T-cell (primary cell): Measurements from ENCODE around the gene RBPJ. TPM values are rescaled to one million over a fixed set of nuclear protein-coding genes. Genes with fewer than 3 reads are reported as not detected.

Experiments used
- ATAC-seq, 4 experiments: fragments of 200-7000 bp in 3 of 4; fragments of 150-1000 bp in 1 of 4; cut with Tn5 transposase; replicated peaks in 1 of 4; 1 replicate in 3 of 4; 2 replicates in 1 of 4; pipeline ENCODE4 v1.10.0; 2021; ENCODE audit warnings: moderate library complexity in 3 of 4, mild to moderate bottlenecking in 2 of 4, moderate number of reproducible peaks in 1 of 4
- CTCF ChIA-PET, 2 donors: fragments of 300-600 bp; sonication (Branson Sonifier 250); formaldehyde crosslinking; loops; one replicate each; lab custom pipeline; 2022; ENCODE audit warnings: antibody characterized with exemption in 2 of 2; lab: Charles Lee
- POLR2A ChIA-PET, 2 donors: fragments of 300-600 bp; sonication (Branson Sonifier 250); formaldehyde crosslinking; loops; one replicate each; lab custom pipeline; 2022; ENCODE audit warnings: antibody characterized with exemption in 2 of 2; lab: Charles Lee
- DNase-seq, 35 experiments: peaks; one replicate each; pipeline versions ENCODE4 v3.0.0 to v3.0.0-alpha.2; 2013 to 2023
- H3K27ac ChIP-seq: one replicate; pipeline ENCODE4 v1.5.1; 2013; ENCODE audit warnings: low read length
- H3K27me3 ChIP-seq, 2 experiments: replicated peaks in 1 of 2; 1 replicate in 1 of 2; 2 replicates in 1 of 2; pipeline versions ENCODE4 v1.6.1 to v1.7.0; 2013; ENCODE audit warnings: low read length in 1 of 2, mixed read lengths in 1 of 2; ENCODE audit not compliant: control insufficient read depth in 2 of 2, insufficient read depth in 2 of 2; ENCODE audit errors: extremely low read depth in 1 of 2
- H3K36me3 ChIP-seq, 2 donors: 1 replicate in 1 of 2; 2 replicates in 1 of 2; pipeline versions ENCODE4 v1.6.1 to v1.7.0; 2013; ENCODE audit warnings: low read length in 1 of 2; ENCODE audit not compliant: control insufficient read depth in 2 of 2, insufficient read depth in 1 of 2; ENCODE audit errors: extremely low read depth in 1 of 2
- H3K4me1 ChIP-seq, 2 experiments: 1 replicate in 1 of 2; 2 replicates in 1 of 2; pipeline versions ENCODE4 v1.6.1 to v1.7.0; 2013; ENCODE audit warnings: low read length in 2 of 2, mixed read lengths in 1 of 2; ENCODE audit not compliant: insufficient read depth in 2 of 2, control insufficient read depth in 1 of 2; ENCODE audit errors: extremely low read depth in 1 of 2
- H3K4me3 ChIP-seq, 2 donors: 1 replicate in 1 of 2; 2 replicates in 1 of 2; pipeline versions ENCODE4 v1.5.1 to v1.7.0; 2013; ENCODE audit warnings: mild to moderate bottlenecking in 2 of 2, low read length in 1 of 2, moderate library complexity in 1 of 2; ENCODE audit not compliant: control insufficient read depth in 1 of 2; ENCODE audit errors: extremely low read depth in 1 of 2
- H3K9me3 ChIP-seq: 2 replicates; pipeline ENCODE4 v1.7.0; 2013
- H3K27ac Mint-ChIP-seq, 2 donors: one replicate each; pipeline ENCODE4 v1.8.0; 2020 to 2021; ENCODE audit warnings: mild to moderate bottlenecking in 2 of 2, mixed read lengths in 2 of 2
- H3K27me3 Mint-ChIP-seq, 2 donors: one replicate each; pipeline ENCODE4 v1.8.0; 2021 to 2022; ENCODE audit warnings: mixed read lengths in 2 of 2
- H3K36me3 Mint-ChIP-seq: one replicate; pipeline ENCODE4 v1.8.0; 2021; ENCODE audit warnings: mixed read lengths
- H3K4me1 Mint-ChIP-seq, 3 donors: one replicate each; pipeline ENCODE4 v1.8.0; 2020 to 2022; ENCODE audit warnings: mixed read lengths in 3 of 3, mild to moderate bottlenecking in 1 of 3
- H3K4me3 Mint-ChIP-seq, 3 donors: one replicate each; pipeline ENCODE4 v1.8.0; 2020 to 2022; ENCODE audit warnings: mild to moderate bottlenecking in 3 of 3, mixed read lengths in 3 of 3, moderate library complexity in 3 of 3
- H3K9me3 Mint-ChIP-seq, 3 donors: one replicate each; pipeline ENCODE4 v1.8.0; 2020 to 2022; ENCODE audit warnings: mixed read lengths in 3 of 3
- WGBS: methylation state at CpG from one replicate; pipeline ENCODE4 v1.1.5; 2013; ENCODE audit warnings: missing lambda C conversion rate; ENCODE audit not compliant: insufficient coverage; 5-methylcytosine and 5-hydroxymethylcytosine counted together
- total RNA-seq, 35 experiments: library from RNA in 6 of 35; stranded (reverse) in 6 of 35; fragments of 120-200 nt in 1 of 35; gene quantifications; one replicate each; pipeline versions ENCODE4 v1.2.1 to v1.2.4 and lab custom pipeline; 2013 to 2026

The RBPJ gene
- total RNA-seq, 5 donors from 2014 or later (not counting 1 experiment from before 2014, with no cell fraction given): 55.6 to 81.1 (median 60.5) TPM

DNA sequence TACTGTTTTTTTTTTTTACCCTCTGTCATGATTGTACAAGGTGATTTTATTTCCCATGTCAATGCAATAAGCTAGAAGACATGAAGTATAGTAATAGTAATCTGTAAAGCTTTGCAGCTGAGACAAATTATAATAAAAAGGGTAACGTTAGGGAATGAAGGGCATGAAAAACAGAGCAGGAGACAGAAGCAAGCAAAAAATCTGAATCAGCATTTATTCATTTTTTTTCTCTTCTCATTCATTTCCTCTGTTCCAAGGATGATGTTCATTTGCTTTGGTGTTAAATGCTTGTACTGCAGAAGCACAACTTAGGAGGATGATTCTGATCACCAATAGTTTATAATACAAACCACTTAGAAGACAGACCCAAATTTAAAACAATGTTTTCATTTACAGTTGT lies 105.1 kb downstream of the RBPJ start:
- H3K36me3 ChIP-seq: peaks cover 14 to 28% of the 10 kb centered on the region in 2 donors
- WGBS: no CpG with 5 or more reads among the region's 1 CpG
- POLR2A ChIA-PET: no interaction called here
- no peak overlapping the region for H3K27ac ChIP-seq
- H3K9me3 Mint-ChIP-seq: no peaks in the 10 kb centered on the region
- H3K27ac Mint-ChIP-seq: no peak overlapping the region
- no peaks in the 10 kb centered on the region for H3K27me3 ChIP-seq
- peaks cover 0 to 2% of the 10 kb centered on the region in 2 experiments for H3K4me1 ChIP-seq
- ATAC-seq (no peak), DNase-seq (no peak)
- H3K4me3 Mint-ChIP-seq: no peak overlapping the region
- peaks cover 77% of the 10 kb centered on the region for H3K36me3 Mint-ChIP-seq
- peaks cover 3 to 15% (median 7%) of the 10 kb centered on the region in 3 donors for H3K4me1 Mint-ChIP-seq
- CTCF ChIA-PET: interaction anchor here in 1 of 2 donors (0.7 kb wide), 1 partner anchor 489 kb away, joined by 3 read pairs; no protein-coding TSS in a partner anchor
- no peak overlapping the region for H3K4me3 ChIP-seq
- no peaks in the 10 kb centered on the region for H3K27me3 Mint-ChIP-seq
- H3K9me3 ChIP-seq: no peaks in the 10 kb centered on the region

DNA sequence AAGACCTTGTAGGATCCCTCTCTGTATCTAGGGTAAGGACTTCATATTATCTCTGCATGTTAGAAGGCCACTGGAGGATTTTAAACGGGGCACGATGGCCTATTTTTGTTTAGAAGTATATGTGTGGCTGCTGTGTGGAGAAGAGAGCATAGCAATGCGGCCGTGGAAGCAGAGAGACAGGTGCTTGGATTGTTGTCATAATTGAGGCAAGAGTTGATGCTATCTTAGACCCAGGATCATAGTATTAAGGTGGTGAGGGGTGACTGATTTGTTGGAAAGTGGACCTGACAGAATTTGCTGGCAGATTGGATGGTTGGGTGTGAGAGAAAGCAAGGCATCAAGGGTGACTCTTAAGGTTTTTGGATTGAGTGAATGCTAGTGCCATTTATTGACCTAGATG lies 106.1 kb downstream of the RBPJ start:
- Mint-ChIP-seq H3K9me3 (no peaks in the 10 kb centered on the region), H3K27me3 (no peaks in the 10 kb centered on the region), H3K4me3 (no peak overlapping the region), H3K27ac (no peak overlapping the region), H3K36me3 (peaks cover 76% of the 10 kb centered on the region), H3K4me1 (peaks cover 3 to 9% (median 7%) of the 10 kb centered on the region in 3 donors)
- peaks cover 9 to 36% of the 10 kb centered on the region in 2 donors for H3K36me3 ChIP-seq
- no peaks in the 10 kb centered on the region for H3K27me3 ChIP-seq
- ChIA-PET CTCF (interaction anchor here in 1 of 2 donors (0.6 kb wide), 2 partner anchors 26 to 79 kb away, joined by 3 read pairs; no protein-coding TSS in a partner anchor), POLR2A (no interaction called here)
- ATAC-seq (no peak), DNase-seq (no peak)
- no peak overlapping the region for H3K4me3 ChIP-seq
- H3K4me1 ChIP-seq: peaks cover 0 to 2% of the 10 kb centered on the region in 2 experiments
- H3K9me3 ChIP-seq: no peaks in the 10 kb centered on the region
- 99% methylated on average over 4 of the region's 4 CpGs for WGBS
- no peak overlapping the region for H3K27ac ChIP-seq

DNA sequence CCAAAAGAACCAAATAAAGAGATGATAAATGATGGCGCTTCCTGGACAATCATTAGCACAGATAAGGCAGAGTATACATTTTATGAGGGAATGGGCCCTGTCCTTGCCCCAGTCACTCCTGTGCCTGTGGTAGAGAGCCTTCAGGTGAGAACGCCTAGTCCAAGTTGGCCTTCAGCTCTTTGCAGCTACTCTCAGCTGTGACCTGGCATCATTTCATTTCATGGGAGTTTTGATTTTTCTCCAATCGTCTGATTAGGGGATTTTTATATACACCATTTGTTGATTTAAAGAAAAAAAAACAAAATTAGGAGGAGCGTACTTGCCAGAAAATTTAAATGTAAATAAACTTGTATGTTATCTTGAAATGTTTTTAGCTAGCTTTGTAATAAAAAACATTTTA lies 109.1 kb downstream of the RBPJ start:
- Histone ChIP-seq H3K4me3 (no peak overlapping the region), H3K27ac (no peak overlapping the region), H3K36me3 (peaks cover 9 to 37% of the 10 kb centered on the region in 2 donors), H3K4me1 (peaks cover 0 to 2% of the 10 kb centered on the region in 2 experiments), H3K9me3 (no peaks in the 10 kb centered on the region), H3K27me3 (no peaks in the 10 kb centered on the region)
- no CpG with 5 or more reads among the region's 4 CpGs for WGBS
- POLR2A ChIA-PET: no interaction called here
- CTCF ChIA-PET: no interaction called here
- Mint-ChIP-seq H3K27ac (no peak overlapping the region), H3K4me3 (no peak overlapping the region), H3K4me1 (peaks cover 3 to 8% (median 7%) of the 10 kb centered on the region in 3 donors), H3K9me3 (no peaks in the 10 kb centered on the region), H3K27me3 (no peaks in the 10 kb centered on the region), H3K36me3 (peaks cover 78% of the 10 kb centered on the region)
- ATAC-seq (no peak), DNase-seq (no peak)

DNA sequence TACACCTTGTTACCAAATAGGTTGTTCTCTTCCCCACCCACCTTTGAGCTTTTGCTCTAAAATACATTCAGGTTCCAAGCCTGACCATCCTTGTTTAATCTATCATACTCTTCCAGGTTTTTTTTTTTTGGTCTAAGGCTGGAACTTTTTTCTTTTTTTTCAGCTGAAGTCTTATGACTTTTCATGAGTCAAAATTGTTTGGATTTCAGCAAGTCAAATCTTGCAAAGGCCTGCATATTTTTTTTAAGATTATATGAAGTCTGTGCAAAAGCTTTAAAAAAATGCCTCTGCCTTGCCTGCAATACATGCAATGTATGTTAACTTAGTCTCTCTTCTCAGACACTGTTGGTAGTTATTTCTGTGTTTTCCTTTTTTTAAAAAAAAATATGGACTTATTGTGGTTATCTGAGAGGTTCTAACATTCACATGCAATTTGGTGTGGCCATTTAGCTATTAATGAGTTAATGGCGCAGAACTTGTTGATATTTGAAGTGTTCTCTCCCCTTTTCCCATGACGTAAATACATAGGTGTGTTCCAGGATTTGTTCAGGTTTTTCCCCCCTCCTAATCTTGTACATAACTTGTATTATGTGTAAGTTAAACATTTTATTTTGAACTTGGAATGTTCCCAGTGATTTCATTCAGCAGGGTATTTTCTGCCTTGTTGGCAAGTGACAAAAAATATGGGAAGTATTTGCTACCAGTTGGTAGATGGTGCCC lies 110.8 kb downstream of the RBPJ start:
- no CpG with 5 or more reads among the region's 2 CpGs for WGBS
- H3K4me3 Mint-ChIP-seq: no peak overlapping the region

DNA sequence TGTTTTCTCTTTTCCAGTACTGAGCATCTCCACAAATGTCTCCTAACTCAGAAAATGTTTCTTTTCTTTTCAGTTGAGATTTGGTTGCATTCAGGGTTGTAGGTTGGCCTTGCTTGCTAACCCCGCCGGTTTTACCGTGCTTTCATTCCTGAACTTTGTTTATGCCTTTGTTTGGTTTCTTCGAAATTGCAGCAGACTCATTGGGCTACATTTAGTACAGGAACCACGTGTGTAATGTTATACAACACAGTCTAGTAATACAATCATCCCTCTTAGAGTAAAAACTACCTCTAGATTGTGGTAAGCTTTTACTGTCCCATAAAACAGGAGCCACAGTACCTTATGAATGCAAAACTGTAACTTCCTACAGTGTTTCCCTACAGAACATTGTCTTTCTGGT lies 111.6 kb downstream of the RBPJ start:
- Histone ChIP-seq H3K27me3 (no peaks in the 10 kb centered on the region), H3K4me3 (no peak overlapping the region), H3K36me3 (peaks cover 2 to 32% of the 10 kb centered on the region in 2 donors), H3K9me3 (no peaks in the 10 kb centered on the region), H3K27ac (no peak overlapping the region), H3K4me1 (no peaks in the 10 kb centered on the region)
- ChIA-PET CTCF (interaction anchor here in 1 of 2 donors (1.1 kb wide), 1 partner anchor 575 kb away, joined by 3 read pairs; no protein-coding TSS in a partner anchor), POLR2A (no interaction called here)
- H3K27ac Mint-ChIP-seq: no peak overlapping the region
- no peak overlapping the region for H3K4me3 Mint-ChIP-seq
- H3K36me3 Mint-ChIP-seq: peaks cover 59% of the 10 kb centered on the region
- H3K9me3 Mint-ChIP-seq: no peaks in the 10 kb centered on the region
- no peaks in the 10 kb centered on the region for H3K27me3 Mint-ChIP-seq
- DNase-seq (no peak), ATAC-seq (no peak)
- peaks cover 0 to 2% (median 2%) of the 10 kb centered on the region in 3 donors for H3K4me1 Mint-ChIP-seq
- WGBS: 100% methylated on average over 1 of the region's 5 CpGs

More for the DNA sequence above, 110.8 kb downstream of the RBPJ start:
- H3K4me1 ChIP-seq: peaks cover 0 to 2% of the 10 kb centered on the region in 2 experiments
- Mint-ChIP-seq H3K27ac (no peak overlapping the region), H3K4me1 (peaks cover 3 to 7% (median 7%) of the 10 kb centered on the region in 3 donors), H3K36me3 (peaks cover 66% of the 10 kb centered on the region), H3K27me3 (no peaks in the 10 kb centered on the region), H3K9me3 (no peaks in the 10 kb centered on the region)
- no peaks in the 10 kb centered on the region for H3K27me3 ChIP-seq
- ChIA-PET POLR2A (interaction anchor here in 1 of 2 donors (0.7 kb wide), 1 partner anchor 606 kb away, joined by 3 read pairs; no protein-coding TSS in a partner anchor), CTCF (interaction anchor here in 1 of 2 donors (0.7 kb wide), 2 partner anchors 165 to 721 kb away, joined by 3 to 4 read pairs; no protein-coding TSS in a partner anchor)
- H3K9me3 ChIP-seq: no peaks in the 10 kb centered on the region
- no peak overlapping the region for H3K4me3 ChIP-seq
- H3K36me3 ChIP-seq: peaks cover 2 to 32% of the 10 kb centered on the region in 2 donors
- H3K27ac ChIP-seq: no peak overlapping the region
- no peak for ATAC-seq
- DNase-seq: no peak

DNA sequence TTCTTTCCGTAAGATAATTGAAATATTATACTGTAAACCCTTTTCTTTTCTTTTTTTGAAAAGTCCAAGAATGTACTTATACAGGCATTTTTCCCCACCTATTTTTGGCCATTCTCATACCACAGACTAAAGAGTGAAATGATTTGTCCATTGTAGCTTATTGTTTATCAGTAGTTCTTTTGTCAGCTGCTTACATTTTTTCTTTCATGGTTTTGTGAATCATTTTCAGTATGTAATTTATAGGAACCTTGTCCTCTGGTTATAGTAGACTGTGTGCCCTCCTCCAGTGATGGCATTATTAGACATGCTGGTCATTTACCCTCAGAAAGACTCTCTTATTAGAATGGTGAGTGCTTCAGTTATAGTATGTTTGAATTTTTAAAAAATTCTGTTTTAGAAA lies 112.7 kb downstream of the RBPJ start:
- no peak overlapping the region for H3K27ac ChIP-seq
- H3K36me3 Mint-ChIP-seq: peaks cover 52% of the 10 kb centered on the region
- H3K4me3 ChIP-seq: no peak overlapping the region
- DNase-seq (no peak), ATAC-seq (no peak)
- no peaks in the 10 kb centered on the region for H3K9me3 Mint-ChIP-seq
- no peaks in the 10 kb centered on the region for H3K4me1 Mint-ChIP-seq
- H3K4me3 Mint-ChIP-seq: no peak overlapping the region
- no peaks in the 10 kb centered on the region for H3K9me3 ChIP-seq
- H3K27ac Mint-ChIP-seq: no peak overlapping the region
- H3K36me3 ChIP-seq: peaks cover 2 to 32% of the 10 kb centered on the region in 2 donors
- ChIA-PET CTCF (interaction anchor here (0.6 to 1.1 kb wide), 4 partner anchors 25 to 591 kb away, joined by 3 to 6 read pairs (median 4); no protein-coding TSS in a partner anchor), POLR2A (no interaction called here)
- no peaks in the 10 kb centered on the region for H3K4me1 ChIP-seq
- H3K27me3 ChIP-seq: no peaks in the 10 kb centered on the region
- no CpG with 5 or more reads among the region's 1 CpG for WGBS
- no peaks in the 10 kb centered on the region for H3K27me3 Mint-ChIP-seq
